Tibial nerve (tissue), 4 donors: ENCODE results near the gene BICDL1. TPM values are rescaled to one million over a fixed set of nuclear protein-coding genes. Genes with fewer than 3 reads are reported as not detected.
A peak's percentile ranks its signal among the peaks of the same experiment; 100 is the strongest.

Experiments used
- DNase-seq, 2 donors: peaks; one replicate each; pipeline ENCODE4 v3.0.0-alpha.2; 2019; ENCODE audit warnings: low spot score in 2 of 2
- H3K27ac ChIP-seq, 4 donors: fragments of 200-600 bp; sonication (generic) in 3 of 4; one replicate each; pipeline ENCODE4 v1.5.1; 2017 to 2019; ENCODE audit warnings: mild to moderate bottlenecking in 1 of 4
- H3K27me3 ChIP-seq, 2 donors: fragments of 200-600 bp; sonication (generic) in 1 of 2; one replicate each; pipeline versions ENCODE4 v1.5.1 to v1.6.0; 2017 to 2019
- H3K36me3 ChIP-seq, 3 donors: fragments of 200-600 bp; sonication (generic); one replicate each; pipeline ENCODE4 v1.5.1; 2018 to 2019
- H3K4me1 ChIP-seq, 4 donors: fragments of 200-600 bp; sonication (generic) in 3 of 4; one replicate each; pipeline ENCODE4 v1.5.1; 2017 to 2019
- H3K4me3 ChIP-seq, 4 donors: fragments of 200-600 bp; sonication (generic) in 3 of 4; one replicate each; pipeline ENCODE4 v1.5.1; 2017 to 2019; ENCODE audit warnings: mild to moderate bottlenecking in 1 of 4, moderate library complexity in 1 of 4
- H3K9me3 ChIP-seq, 4 donors: fragments of 200-600 bp; sonication (generic) in 3 of 4; one replicate each; pipeline ENCODE4 v1.5.1; 2017 to 2019
- CTCF ChIP-seq, 5 experiments: fragments of 200-600 bp in 3 of 5; fragments of 450-650 bp in 2 of 5; sonication (generic) in 3 of 5; IDR thresholded peaks; one replicate each; pipeline ENCODE4 v1.5.1; 2016 to 2019; ENCODE audit warnings: antibody characterized with exemption in 5 of 5, mild to moderate bottlenecking in 3 of 5, moderate library complexity in 2 of 5
- EP300 ChIP-seq, 2 donors: sonication (generic); formaldehyde crosslinking; IDR thresholded peaks; one replicate each; pipeline ENCODE4 v1.6.1; 2017; ENCODE audit warnings: antibody characterized with exemption in 2 of 2, mild to moderate bottlenecking in 1 of 2
- POLR2A ChIP-seq, 2 donors: fragments of 450-650 bp; IDR thresholded peaks; one replicate each; pipeline ENCODE4 v1.6.1; 2017; ENCODE audit warnings: antibody characterized with exemption in 2 of 2, mild to moderate bottlenecking in 2 of 2, moderate library complexity in 2 of 2
- WGBS, 2 donors: methylation state at CpG; one replicate each; pipeline ENCODE4 v1.1.5; 2018; 5-methylcytosine and 5-hydroxymethylcytosine counted together
- total RNA-seq, 4 donors: library from RNA; depleted of rRNA; stranded (reverse); fragments of >200 nt; gene quantifications; one replicate each; pipeline ENCODE4 v1.1.0, GENCODE V29; 2016

The BICDL1 gene
- total RNA-seq, 4 donors from 2014 or later = 0.66 to 1.5 (median 1.4) TPM; not detected in 1

- no peak overlapping the region for H3K27ac ChIP-seq
- peaks cover 0 to 53% of the 10 kb centered on the region in 2 donors for H3K27me3 ChIP-seq
- H3K4me1 ChIP-seq = peaks cover 0 to 18% (median 10%) of the 10 kb centered on the region in 4 donors
- TF ChIP-seq EP300 (IDR thresholded peaks at IDR 0.05) (no peak), CTCF (IDR thresholded peaks at IDR 0.05) (no peak)
- no peaks in the 10 kb centered on the region for H3K9me3 ChIP-seq
- peak; percentile 60 to 69 for DNase-seq
- 0 to 3% methylated on average over 13 to 25 of the region's 79 CpGs for WGBS, 2 donors
- no peaks in the 10 kb centered on the region for H3K36me3 ChIP-seq
- H3K4me3 ChIP-seq = peak overlapping the region in 3 of 4 donors; percentile 15 to 62 (median 35)
These were observed 820 bp downstream of the BICDL1 start for GRCh38 chr12:119989731-119990381.

- Histone ChIP-seq H3K27me3 (peaks cover 0 to 53% of the 10 kb centered on the region in 2 donors), H3K36me3 (no peaks in the 10 kb centered on the region), H3K27ac (no peak overlapping the region), H3K4me1 (peaks cover 0 to 18% (median 10%) of the 10 kb centered on the region in 4 donors), H3K9me3 (no peaks in the 10 kb centered on the region), H3K4me3 (peak overlapping the region in 1 of 4 donors; percentile 35)
- TF ChIP-seq POLR2A (IDR thresholded peaks at IDR 0.05) = no peak
- TF ChIP-seq EP300 (IDR thresholded peaks at IDR 0.05) = no peak
- no peak for TF ChIP-seq CTCF (IDR thresholded peaks at IDR 0.05)
- WGBS, 2 donors = 34 to 41% methylated on average over 10 to 12 of the region's 12 CpGs
- DNase-seq = no peak
These were observed 1.4 kb downstream of the BICDL1 start for GRCh38 chr12:119990382-119990874.

- 76 to 79% methylated on average over 5 of the region's 5 CpGs for WGBS, 2 donors
- Histone ChIP-seq H3K9me3 (no peaks in the 10 kb centered on the region), H3K4me1 (peaks cover 0 to 18% (median 10%) of the 10 kb centered on the region in 4 donors), H3K4me3 (no peak overlapping the region), H3K36me3 (no peaks in the 10 kb centered on the region), H3K27ac (no peak overlapping the region), H3K27me3 (peaks cover 0 to 41% of the 10 kb centered on the region in 2 donors)
- DNase-seq = no peak
- no peak for TF ChIP-seq CTCF (IDR thresholded peaks at IDR 0.05)
- no peak for TF ChIP-seq EP300 (IDR thresholded peaks at IDR 0.05)
- TF ChIP-seq POLR2A (IDR thresholded peaks at IDR 0.05) = no peak
These were observed 3.2 kb downstream of the BICDL1 start for GRCh38 chr12:119992129-119992705.

GRCh38 chr12:119994892-119995658 lies 6.0 kb downstream of the BICDL1 start:
- Histone ChIP-seq H3K4me1 (peaks cover 0 to 4% (median 1%) of the 10 kb centered on the region in 4 donors), H3K4me3 (no peak overlapping the region), H3K36me3 (no peaks in the 10 kb centered on the region), H3K9me3 (no peaks in the 10 kb centered on the region), H3K27ac (no peak overlapping the region), H3K27me3 (peaks cover 0 to 22% of the 10 kb centered on the region in 2 donors)
- no peak for TF ChIP-seq EP300 (IDR thresholded peaks at IDR 0.05)
- no peak for TF ChIP-seq POLR2A (IDR thresholded peaks at IDR 0.05)
- no peak for TF ChIP-seq CTCF (IDR thresholded peaks at IDR 0.05)
- no peak for DNase-seq
- 27 to 45% methylated on average over 3 of the region's 3 CpGs for WGBS, 2 donors
